MM.1S (cell line): ENCODE data around the gene ZNF215.

Experiments
- EZH2 ChIP-seq: fragments of 300-600 bp; sonication (generic); optimal IDR thresholded peaks from 2 replicates; pipeline ENCODE3; 2017; ENCODE audit warnings: low read depth, mild to moderate bottlenecking, antibody characterized with exemption, low read length, mixed read lengths
- EZH2phosphoT487 ChIP-seq: fragments of 300-600 bp; sonication (generic); IDR thresholded peaks from 2 replicates; pipeline ENCODE4 v1.6.1; 2018; ENCODE audit warnings: antibody characterized with exemption, low read length

DNA sequence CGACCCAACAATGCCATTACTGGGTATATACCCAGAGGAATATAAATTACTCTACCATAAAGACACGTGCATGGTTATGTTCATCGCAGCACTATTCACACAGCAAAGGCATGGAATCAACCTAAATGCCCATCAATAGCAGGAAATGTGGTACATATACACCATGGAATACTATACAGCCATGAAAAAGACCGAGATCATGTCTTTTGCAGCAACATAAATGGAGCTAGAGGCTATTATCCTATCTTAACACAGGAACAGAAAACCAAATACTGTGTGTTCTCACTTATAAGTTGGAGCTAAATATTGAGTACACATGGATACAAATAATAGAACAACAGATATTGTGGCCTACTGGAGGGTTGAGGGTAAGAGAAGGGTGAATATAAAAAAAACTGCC, 37.4 kb upstream of the ZNF215 start:
- TF ChIP-seq EZH2 (no peak), EZH2phosphoT487 (no peak)
